ENCODE data around the gene PFDN1.

PFDN1 gene

GRCh38 chr5:140238756-140239155 lies 64.1 kb downstream of the PFDN1 start:
- no peak for TF ChIP-seq CTCF (IDR thresholded peaks at IDR 0.05; ENCODE audit: insufficient read depth, low read length, missing control alignments)
- ChIA-PET POLR2A (no interaction called here), CTCF (interaction anchor here (0.7 to 34.6 kb wide), 15 partner anchors 10 to 163 kb away, joined by 3 to 1796 read pairs (median 5); partner anchors contain the start of genes HBEGF and SLC4A9)
- no peak for DNase-seq (ENCODE audit: low read depth, low spot score)
- no peak overlapping the region for H3K4me3 ChIP-seq (ENCODE audit: low read depth, low read length)

GRCh38 chr5:140236891-140237598 lies 65.9 kb downstream of the PFDN1 start:
- CTCF ChIA-PET: interaction anchor here (0.8 to 34.6 kb wide), 16 partner anchors 8 to 127 kb away, joined by 3 to 1796 read pairs (median 4); partner anchors contain the start of genes HBEGF and SLC4A9
- H3K4me3 ChIP-seq (ENCODE audit: low read depth, low read length): no peak overlapping the region
- TF ChIP-seq CTCF (IDR thresholded peaks at IDR 0.05; ENCODE audit: insufficient read depth, low read length, missing control alignments): no peak
- POLR2A ChIA-PET: interaction anchor here (0.9 kb wide), 2 partner anchors 109 kb away, joined by 3 to 5 read pairs; partner anchors contain the start of gene HBEGF
- no peak for DNase-seq (ENCODE audit: low read depth, low spot score)

GRCh38 chr5:140235791-140236551 lies 66.9 kb downstream of the PFDN1 start:
- no peak overlapping the region for H3K4me3 ChIP-seq (ENCODE audit: low read depth, low read length)
- POLR2A ChIA-PET: interaction anchor here (0.9 to 1.0 kb wide), 2 partner anchors 8 to 110 kb away, joined by 3 to 5 read pairs; partner anchors contain the start of gene HBEGF
- CTCF ChIA-PET: interaction anchor here (0.6 to 34.6 kb wide), 18 partner anchors 8 to 445 kb away, joined by 3 to 1796 read pairs (median 4); partner anchors contain the start of genes HBEGF and SLC4A9
- DNase-seq (ENCODE audit: low read depth, low spot score): no peak
- no peak for TF ChIP-seq CTCF (IDR thresholded peaks at IDR 0.05; ENCODE audit: insufficient read depth, low read length, missing control alignments)

GRCh38 chr5:140234377-140234989 lies 68.4 kb downstream of the PFDN1 start:
- DNase-seq (ENCODE audit: low read depth, low spot score): no peak
- POLR2A ChIA-PET: no interaction called here
- no peak for TF ChIP-seq CTCF (IDR thresholded peaks at IDR 0.05; ENCODE audit: insufficient read depth, low read length, missing control alignments)
- CTCF ChIA-PET: interaction anchor here (0.7 to 34.6 kb wide), 7 partner anchors 8 to 130 kb away, joined by 3 to 1796 read pairs (median 3); partner anchors contain the start of genes HBEGF and SLC4A9
- H3K4me3 ChIP-seq (ENCODE audit: low read depth, low read length): no peak overlapping the region

GRCh38 chr5:140232731-140233130 lies 70.2 kb downstream of the PFDN1 start:
- TF ChIP-seq CTCF (IDR thresholded peaks at IDR 0.05; ENCODE audit: insufficient read depth, low read length, missing control alignments): no peak
- no peak for DNase-seq (ENCODE audit: low read depth, low spot score)
- POLR2A ChIA-PET: interaction anchor here (1.8 kb wide), 1 partner anchor 113 kb away, joined by 5 read pairs; the partner anchor contains the start of gene HBEGF
- CTCF ChIA-PET: interaction anchor here (11.8 to 34.6 kb wide), 3 partner anchors 10 to 131 kb away, joined by 137 to 1796 read pairs (median 542); partner anchors contain the start of genes HBEGF and SLC4A9
- H3K4me3 ChIP-seq (ENCODE audit: low read depth, low read length): no peak overlapping the region

Measured in AG04449 (cell line).